ENCODE measurements around the gene ZNF747. TPM values are rescaled to one million over a fixed set of nuclear protein-coding genes. Genes with fewer than 3 reads are reported as not detected.

The ZNF747 gene
- polyA plus RNA-seq, 1 donor from 2014 or later: 14.8 TPM

DNA sequence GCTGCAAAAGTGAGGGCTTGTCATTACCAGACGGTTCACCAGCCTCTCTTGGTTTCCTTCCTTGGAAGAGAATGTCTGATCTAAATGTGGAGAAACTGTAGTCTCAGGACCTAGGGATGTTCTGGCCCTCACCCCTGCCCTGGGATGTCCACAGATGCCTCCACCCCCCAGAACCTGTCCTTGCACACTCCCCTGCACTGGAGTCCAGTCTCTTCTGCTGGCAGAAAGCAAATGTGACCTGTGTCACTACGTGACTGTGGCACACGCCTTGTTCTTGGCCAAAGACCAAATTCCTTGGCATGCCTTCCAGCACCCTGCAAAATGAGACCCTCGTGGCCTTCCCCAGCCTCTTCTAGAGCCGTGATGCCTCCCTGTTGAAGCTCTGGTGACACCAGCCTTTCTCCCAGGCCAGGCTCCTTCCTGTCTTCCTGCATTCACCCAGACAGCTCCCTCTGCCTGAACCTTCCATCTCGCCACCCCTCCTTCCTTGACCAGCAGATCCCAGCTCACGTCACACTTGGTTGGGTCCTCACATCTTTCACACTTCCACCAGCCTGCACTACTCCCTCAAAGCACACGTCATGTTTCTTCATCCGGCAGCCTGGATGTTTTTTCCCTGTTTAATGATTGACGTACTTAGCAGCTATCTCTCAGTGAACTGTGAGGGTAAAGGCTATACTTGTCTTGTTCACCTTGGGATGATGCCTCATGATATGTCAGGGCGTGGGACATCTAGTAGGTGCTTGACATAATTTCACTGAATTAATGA, 12.6 kb downstream of the ZNF747 start:
- no peaks in the 10 kb centered on the region for H3K27me3 Mint-ChIP-seq
- H3K9me3 Mint-ChIP-seq: no peaks in the 10 kb centered on the region
- H3K27ac Mint-ChIP-seq: peak overlapping the region in 2 of 3 donors; percentile 3 to 25
- peaks cover 0 to 3% (median 3%) of the 10 kb centered on the region in 3 donors for H3K4me1 Mint-ChIP-seq
- peaks cover 5% of the 10 kb centered on the region for H3K36me3 Mint-ChIP-seq
- peak overlapping the region in 1 of 4 donors; percentile 66 for H3K4me3 Mint-ChIP-seq

DNA sequence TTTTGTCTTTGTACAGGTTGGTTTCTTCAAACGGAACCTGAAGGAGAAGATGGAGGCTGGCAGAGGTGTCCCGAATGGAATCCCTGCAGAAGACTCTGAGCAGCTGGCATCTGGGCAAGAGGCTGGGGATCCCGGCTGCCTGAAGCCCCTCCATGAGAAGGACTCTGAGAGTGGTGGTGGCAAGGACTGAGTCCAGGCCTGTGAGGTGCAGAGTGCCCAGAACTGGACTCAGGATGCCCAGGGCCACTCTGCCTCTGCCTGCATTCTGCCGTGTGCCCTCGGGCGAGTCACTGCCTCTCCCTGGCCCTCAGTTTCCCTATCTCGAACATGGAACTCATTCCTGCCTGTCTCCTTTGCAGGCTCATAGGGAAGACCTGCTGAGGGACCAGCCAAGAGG, 13.2 kb downstream of the ZNF747 start:
- Mint-ChIP-seq H3K9me3 (no peaks in the 10 kb centered on the region), H3K27me3 (no peaks in the 10 kb centered on the region), H3K4me1 (peaks cover 0 to 3% (median 3%) of the 10 kb centered on the region in 3 donors), H3K4me3 (no peak overlapping the region), H3K36me3 (peaks cover 7% of the 10 kb centered on the region), H3K27ac (no peak overlapping the region)

DNA sequence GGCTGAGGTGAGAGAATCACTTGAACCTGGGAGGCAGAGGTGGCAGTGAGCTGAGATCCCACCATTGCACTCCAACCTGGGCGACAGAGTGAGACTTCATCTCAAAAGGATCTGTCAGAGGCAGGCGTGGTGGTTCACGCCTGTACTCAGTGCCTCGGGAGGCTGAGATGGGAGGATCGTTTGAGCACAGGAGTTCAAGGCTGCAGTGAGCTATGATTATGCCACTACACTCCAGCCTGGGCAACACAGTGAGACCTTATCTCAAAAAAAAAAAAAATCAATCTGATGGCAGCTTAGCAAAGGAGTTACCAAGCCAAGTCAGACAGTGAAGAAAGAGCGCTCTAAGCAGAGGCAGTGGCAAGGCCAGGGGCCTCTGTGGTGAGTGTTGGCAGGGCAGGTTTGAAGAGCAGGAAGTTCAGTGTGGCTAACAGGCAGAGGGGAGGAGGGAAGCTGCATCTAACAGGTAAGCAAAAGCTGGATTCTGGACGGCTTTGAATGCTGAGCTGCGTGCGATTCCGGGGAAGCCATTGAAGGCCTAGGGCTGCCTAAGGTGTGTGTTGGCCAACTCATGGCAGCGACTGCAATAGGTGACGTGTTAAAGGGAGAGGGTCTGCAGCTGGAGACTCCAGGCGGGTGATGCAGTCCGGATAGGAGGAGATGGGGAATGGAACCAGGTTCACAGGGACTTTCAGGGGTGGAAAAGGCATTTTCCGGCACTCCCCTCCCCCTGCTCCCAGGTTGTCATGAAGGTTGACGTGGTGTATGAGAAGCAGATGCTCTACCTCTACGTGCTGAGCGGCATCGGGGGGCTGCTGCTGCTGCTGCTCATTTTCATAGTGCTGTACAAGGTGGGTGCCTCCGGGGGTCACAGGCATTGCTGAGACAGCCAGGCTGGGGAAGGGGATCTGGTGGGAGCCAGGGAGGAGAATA, 15.3 kb downstream of the ZNF747 start:
- H3K4me3 Mint-ChIP-seq: peak overlapping the region in 1 of 4 donors; percentile 12
- no peak overlapping the region for H3K27ac Mint-ChIP-seq
- H3K36me3 Mint-ChIP-seq: peaks cover 7% of the 10 kb centered on the region
- no peaks in the 10 kb centered on the region for H3K4me1 Mint-ChIP-seq
- no peaks in the 10 kb centered on the region for H3K27me3 Mint-ChIP-seq
- H3K9me3 Mint-ChIP-seq: no peaks in the 10 kb centered on the region

DNA sequence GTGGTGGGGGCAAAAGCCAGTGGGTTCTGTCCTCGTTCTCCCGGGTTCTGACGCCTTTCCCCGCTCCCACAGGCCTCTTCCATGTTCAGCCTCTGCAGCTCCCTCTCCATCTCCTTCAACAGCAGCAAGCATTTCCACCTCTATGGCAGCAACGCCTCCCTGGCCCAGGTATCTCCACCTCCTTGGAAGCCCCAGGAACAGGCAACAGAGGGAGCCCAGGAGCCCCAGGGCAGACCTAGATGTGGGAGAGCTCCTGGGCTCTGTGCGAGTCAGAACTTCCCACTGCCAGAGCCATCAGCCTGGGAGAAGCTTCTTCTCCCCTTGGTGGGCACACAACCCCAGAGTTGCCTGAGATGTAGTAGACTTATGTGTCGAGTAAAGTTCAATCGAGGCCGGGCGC, 16.1 kb downstream of the ZNF747 start:
- peaks cover 7% of the 10 kb centered on the region for H3K36me3 Mint-ChIP-seq

DNA sequence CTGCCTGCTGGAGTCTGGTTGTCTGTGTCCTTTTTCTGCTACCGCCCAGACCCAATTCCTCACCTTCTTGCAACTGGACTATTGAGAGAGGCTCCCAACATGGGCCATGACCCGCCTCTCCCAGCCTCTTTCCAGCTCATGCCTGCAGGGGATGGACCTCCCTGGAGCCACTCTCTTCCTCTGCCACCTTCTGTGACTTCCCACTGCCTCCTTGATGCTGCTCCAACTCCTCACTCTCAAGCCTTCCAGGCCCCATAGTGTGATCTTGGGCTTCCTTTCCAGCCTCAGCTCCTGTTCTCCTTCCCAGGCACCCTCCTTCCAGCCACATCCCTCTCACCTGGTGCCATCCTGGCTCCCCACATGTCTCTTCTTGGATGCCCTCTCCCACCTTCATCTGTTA, 19.4 kb downstream of the ZNF747 start:
- peaks cover 5% of the 10 kb centered on the region for H3K36me3 Mint-ChIP-seq
- H3K27ac Mint-ChIP-seq: no peak overlapping the region
- H3K4me1 Mint-ChIP-seq: no peaks in the 10 kb centered on the region
- no peaks in the 10 kb centered on the region for H3K9me3 Mint-ChIP-seq
- H3K27me3 Mint-ChIP-seq: no peaks in the 10 kb centered on the region
- peak overlapping the region in 1 of 4 donors; percentile 72 for H3K4me3 Mint-ChIP-seq

More for the DNA sequence above, 16.1 kb downstream of the ZNF747 start:
- no peaks in the 10 kb centered on the region for H3K9me3 Mint-ChIP-seq
- peak overlapping the region in 1 of 4 donors; percentile 12 for H3K4me3 Mint-ChIP-seq
- no peaks in the 10 kb centered on the region for H3K27me3 Mint-ChIP-seq
- H3K4me1 Mint-ChIP-seq: no peaks in the 10 kb centered on the region
- no peak overlapping the region for H3K27ac Mint-ChIP-seq

DNA sequence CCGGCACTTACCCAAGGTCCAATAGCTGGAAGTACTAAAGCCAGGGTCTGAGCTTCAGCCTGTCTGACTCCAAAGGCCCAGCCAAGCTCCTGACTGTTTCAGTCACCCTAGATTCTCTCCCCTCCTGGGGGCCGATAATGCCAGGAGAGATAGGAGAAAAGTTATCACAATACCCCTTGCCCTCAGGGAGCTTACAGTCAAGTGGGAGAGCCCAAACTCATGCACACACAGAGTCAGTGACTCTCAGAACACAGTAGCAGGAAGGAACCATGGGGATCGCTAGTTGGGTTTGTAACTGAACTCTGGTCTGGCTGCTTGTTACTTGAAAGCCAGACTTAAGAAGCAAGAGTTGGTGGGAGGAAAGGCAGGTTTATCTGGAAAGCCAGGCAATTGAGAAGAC, 23.1 kb downstream of the ZNF747 start:
- no peaks in the 10 kb centered on the region for H3K4me1 Mint-ChIP-seq
- H3K36me3 Mint-ChIP-seq: peaks cover under 1% of the 10 kb centered on the region
- H3K27me3 Mint-ChIP-seq: no peaks in the 10 kb centered on the region
- no peak overlapping the region for H3K4me3 Mint-ChIP-seq
- H3K9me3 Mint-ChIP-seq: no peaks in the 10 kb centered on the region
- peak overlapping the region in 1 of 3 donors; percentile 57 for H3K27ac Mint-ChIP-seq

DNA sequence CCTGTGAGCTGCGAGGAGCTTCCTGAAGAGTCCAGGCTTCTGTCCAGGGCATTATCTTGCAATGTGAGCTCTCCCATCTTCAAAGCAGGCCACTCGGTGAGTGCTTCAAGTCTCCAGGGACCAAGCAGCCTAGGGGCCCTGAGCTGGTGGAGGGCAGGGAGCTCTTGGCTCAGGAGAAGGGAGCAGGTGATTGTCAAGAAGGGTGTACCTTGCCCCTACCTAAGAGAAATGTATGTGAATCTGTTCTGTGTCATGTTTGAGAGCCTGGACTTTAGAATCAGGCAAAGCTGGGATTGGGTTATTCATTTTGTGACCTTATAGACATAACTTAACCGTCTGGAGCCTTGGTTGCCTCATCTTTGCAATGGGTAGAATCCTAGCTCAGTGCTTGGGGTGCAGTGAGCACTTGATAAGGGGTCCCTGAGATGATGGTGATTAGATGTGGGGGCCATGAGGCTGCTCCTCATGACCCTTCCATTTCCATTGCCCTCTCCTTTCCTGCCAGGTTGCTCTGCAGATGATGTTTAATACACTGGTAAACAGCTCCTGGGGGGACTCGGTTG, 24.2 kb downstream of the ZNF747 start:
- Mint-ChIP-seq H3K9me3 (no peaks in the 10 kb centered on the region), H3K36me3 (peaks cover 1% of the 10 kb centered on the region), H3K4me1 (no peaks in the 10 kb centered on the region), H3K27me3 (no peaks in the 10 kb centered on the region), H3K4me3 (peak overlapping the region in 1 of 4 donors; percentile 60), H3K27ac (peak overlapping the region in 1 of 3 donors; percentile 63)

DNA sequence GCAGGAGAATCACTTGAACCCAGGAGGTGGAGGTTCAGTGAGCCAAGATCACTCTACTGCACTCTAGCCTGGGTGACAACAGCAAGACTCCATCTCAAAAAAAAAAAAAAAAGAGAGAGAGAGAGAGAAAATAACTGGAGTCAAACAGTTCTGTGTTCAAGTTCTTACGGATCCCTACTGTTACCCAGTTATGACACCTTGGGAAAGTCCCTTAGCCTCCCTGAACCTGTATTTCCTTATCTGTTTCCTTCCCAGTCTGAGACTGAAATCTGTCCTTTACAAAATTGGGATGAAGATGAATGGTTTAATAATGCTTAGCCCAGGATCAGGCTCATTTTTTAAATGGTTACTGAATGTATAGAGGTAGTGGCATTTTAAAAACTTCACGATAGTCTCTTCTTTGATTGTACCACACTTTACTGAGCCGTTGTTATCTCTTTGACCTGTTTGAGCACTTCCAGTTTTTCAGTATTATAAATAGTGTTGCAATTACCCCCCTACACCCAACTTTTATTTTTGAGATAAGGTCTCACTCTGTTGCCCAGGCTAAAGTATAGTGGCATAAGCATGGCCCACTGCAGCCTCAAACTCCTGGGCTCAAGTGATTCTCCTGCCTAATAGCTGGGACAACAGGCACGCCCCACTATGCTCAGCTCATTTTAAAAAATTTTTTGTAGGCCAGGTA, 25.4 kb downstream of the ZNF747 start:
- H3K4me1 Mint-ChIP-seq: no peaks in the 10 kb centered on the region
- H3K4me3 Mint-ChIP-seq: no peak overlapping the region
- H3K27me3 Mint-ChIP-seq: no peaks in the 10 kb centered on the region
- peaks cover 4% of the 10 kb centered on the region for H3K36me3 Mint-ChIP-seq
- peak overlapping the region in 1 of 3 donors; percentile 88 for H3K27ac Mint-ChIP-seq
- H3K9me3 Mint-ChIP-seq: no peaks in the 10 kb centered on the region

DNA sequence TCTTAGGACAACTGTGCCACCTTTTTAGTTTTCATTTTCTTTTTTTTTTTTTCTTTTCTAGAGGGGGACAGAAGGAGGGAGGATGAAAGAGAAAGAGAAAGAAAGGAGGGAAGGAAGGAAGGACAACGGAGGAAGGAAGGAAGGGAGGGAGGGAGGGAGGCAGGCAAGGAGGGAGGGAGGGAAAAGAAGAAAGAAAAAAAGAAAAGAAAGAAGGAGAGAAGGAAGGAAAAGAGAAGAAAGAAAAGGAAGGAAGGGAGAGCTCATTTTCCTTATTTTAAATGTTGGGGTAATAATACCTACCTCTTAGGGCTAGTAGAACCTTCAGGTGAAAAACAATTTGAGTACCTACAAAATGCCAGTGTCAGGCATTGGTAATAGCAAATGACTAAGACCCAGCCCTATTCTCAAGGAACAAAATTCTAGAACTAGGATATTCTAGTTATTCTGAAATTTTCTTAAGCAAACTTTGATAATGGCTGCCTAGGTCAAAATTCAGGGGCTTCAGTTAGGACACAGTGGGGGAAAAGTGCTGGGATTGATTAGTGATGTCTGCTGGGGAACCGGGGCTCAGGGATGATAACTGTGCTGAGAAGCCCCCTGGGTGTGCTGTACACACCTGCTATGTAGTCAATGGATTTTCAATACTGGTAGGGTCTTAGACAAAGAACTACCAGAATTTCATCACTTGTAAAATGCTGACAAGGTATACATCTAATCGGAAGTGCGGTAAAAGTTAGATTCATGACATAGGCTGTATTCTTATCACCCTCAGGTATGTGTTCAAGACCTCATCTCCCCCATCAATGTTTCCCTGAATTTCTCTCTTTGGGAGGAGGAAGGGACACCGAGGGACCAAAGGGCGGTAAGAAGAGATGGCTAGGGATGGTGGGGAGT, 31.0 kb downstream of the ZNF747 start:
- Mint-ChIP-seq H3K27ac (peak overlapping the region in 1 of 3 donors; percentile 77), H3K9me3 (no peaks in the 10 kb centered on the region), H3K4me3 (no peak overlapping the region), H3K4me1 (no peaks in the 10 kb centered on the region), H3K27me3 (no peaks in the 10 kb centered on the region), H3K36me3 (peaks cover 4% of the 10 kb centered on the region)

DNA sequence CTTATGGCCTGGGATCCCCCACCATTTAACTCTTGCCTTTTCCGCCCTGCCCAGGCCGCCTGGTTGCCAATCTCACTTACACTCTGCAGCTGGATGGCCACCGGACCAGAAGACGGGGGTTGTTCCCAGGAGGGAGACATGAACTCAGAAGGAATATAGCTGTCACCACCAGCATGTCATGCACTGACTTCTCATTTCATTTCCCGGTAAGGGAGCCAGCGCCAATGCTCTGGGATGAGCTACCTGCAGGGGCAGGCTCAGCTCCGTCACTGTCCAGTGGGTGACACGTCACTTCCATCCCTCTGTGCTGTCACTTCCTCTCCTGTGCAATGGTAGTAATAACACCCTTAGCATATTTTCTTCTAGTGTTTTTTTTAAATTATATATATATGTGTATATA, 35.4 kb downstream of the ZNF747 start:
- no peaks in the 10 kb centered on the region for H3K36me3 Mint-ChIP-seq
- no peaks in the 10 kb centered on the region for H3K9me3 Mint-ChIP-seq
- H3K27ac Mint-ChIP-seq: peak overlapping the region in 1 of 3 donors; percentile 67
- H3K4me1 Mint-ChIP-seq: peaks cover 0 to 1% (median 0%) of the 10 kb centered on the region in 3 donors
- no peaks in the 10 kb centered on the region for H3K27me3 Mint-ChIP-seq
- H3K4me3 Mint-ChIP-seq: no peak overlapping the region

DNA sequence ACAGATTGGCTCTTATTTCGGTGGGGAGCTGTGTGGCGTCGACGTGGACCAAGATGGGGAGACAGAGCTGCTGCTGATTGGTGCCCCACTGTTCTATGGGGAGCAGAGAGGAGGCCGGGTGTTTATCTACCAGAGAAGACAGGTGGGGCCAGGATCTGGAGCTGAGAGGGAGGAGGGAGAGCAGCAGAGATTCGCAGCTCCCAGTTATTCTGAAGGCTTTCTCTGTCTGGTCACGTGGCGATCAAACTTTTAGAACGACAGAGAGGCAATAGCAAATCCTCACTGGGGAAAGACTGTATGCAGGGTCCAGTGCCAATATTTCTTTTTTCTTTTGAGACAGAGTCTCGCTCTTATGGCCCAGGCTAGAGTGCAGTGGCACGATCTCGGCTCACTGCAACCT, 39.9 kb downstream of the ZNF747 start:
- Mint-ChIP-seq H3K4me3 (no peak overlapping the region), H3K4me1 (peaks cover 0 to 5% (median 2%) of the 10 kb centered on the region in 3 donors), H3K27me3 (no peaks in the 10 kb centered on the region), H3K27ac (no peak overlapping the region), H3K36me3 (peaks cover 5% of the 10 kb centered on the region), H3K9me3 (no peaks in the 10 kb centered on the region)

DNA sequence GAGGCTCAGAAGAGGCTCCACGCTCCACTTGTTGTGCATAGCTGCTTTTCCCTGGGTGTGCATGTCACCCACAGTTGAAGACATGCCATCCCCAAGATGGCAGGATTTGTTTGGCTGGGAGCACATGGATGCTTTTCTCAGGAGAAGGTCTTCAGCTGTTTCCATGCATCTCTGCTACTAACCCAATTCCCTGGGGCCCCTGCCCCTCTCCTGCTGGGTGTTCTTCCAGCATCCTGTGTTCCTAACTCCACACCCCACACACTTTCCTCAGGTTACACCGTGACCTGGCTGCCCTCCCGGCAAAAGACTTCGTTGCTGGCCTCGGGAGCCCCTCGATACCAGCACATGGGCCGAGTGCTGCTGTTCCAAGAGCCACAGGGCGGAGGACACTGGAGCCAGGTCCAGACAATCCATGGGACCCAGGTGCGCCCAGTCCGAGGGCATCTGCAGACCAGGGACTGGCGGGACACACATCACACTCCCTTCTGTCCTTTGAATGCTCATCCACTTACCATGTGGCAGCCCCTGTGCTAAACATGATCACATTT, 40.6 kb downstream of the ZNF747 start:
- no peaks in the 10 kb centered on the region for H3K27me3 Mint-ChIP-seq
- no peak overlapping the region for H3K4me3 Mint-ChIP-seq
- no peaks in the 10 kb centered on the region for H3K9me3 Mint-ChIP-seq
- H3K4me1 Mint-ChIP-seq: peaks cover 0 to 5% (median 2%) of the 10 kb centered on the region in 3 donors
- H3K36me3 Mint-ChIP-seq: peaks cover 5% of the 10 kb centered on the region
- no peak overlapping the region for H3K27ac Mint-ChIP-seq

DNA sequence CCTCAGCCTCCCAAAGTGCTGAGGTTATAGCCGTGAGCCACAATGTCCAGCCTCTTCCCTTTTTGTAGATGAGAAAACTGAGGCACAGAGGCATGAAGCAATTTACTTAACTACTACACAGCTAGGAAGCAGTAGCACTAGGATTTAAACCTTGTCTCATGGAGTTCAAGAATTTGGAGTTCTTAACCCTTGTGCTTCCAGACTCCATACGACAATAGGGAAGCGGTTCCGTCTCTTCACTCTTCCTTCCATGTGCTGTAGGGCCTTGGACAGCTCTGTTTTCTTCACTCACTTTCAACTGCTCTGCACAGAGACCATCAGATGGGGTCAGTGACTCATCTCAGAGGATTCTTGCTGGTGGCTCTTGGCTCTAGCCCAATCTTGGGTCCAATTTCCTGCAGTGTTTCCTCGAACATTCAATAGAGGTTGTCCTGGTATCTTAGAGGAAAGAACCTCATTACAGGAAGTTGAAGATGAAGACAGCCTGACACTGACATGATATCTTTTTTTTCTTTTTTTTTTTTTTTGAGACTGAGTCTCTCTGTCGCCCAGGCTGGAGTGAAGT, 42.8 kb downstream of the ZNF747 start:
- H3K4me1 Mint-ChIP-seq: peaks cover 0 to 5% (median 2%) of the 10 kb centered on the region in 3 donors
- no peaks in the 10 kb centered on the region for H3K27me3 Mint-ChIP-seq
- peaks cover 5% of the 10 kb centered on the region for H3K36me3 Mint-ChIP-seq
- H3K9me3 Mint-ChIP-seq: no peaks in the 10 kb centered on the region
- no peak overlapping the region for H3K4me3 Mint-ChIP-seq
- H3K27ac Mint-ChIP-seq: peak overlapping the region in 2 of 3 donors; percentile 23 to 90
